ENCODE measurements around the gene COPG1. TPM values are rescaled to one million over a fixed set of nuclear protein-coding genes. Genes with fewer than 3 reads are reported as not detected.

COPG1 gene
- total and polyA plus RNA-seq, 12 donors, result 63.7 to 154 (median 96.1) TPM

DNA sequence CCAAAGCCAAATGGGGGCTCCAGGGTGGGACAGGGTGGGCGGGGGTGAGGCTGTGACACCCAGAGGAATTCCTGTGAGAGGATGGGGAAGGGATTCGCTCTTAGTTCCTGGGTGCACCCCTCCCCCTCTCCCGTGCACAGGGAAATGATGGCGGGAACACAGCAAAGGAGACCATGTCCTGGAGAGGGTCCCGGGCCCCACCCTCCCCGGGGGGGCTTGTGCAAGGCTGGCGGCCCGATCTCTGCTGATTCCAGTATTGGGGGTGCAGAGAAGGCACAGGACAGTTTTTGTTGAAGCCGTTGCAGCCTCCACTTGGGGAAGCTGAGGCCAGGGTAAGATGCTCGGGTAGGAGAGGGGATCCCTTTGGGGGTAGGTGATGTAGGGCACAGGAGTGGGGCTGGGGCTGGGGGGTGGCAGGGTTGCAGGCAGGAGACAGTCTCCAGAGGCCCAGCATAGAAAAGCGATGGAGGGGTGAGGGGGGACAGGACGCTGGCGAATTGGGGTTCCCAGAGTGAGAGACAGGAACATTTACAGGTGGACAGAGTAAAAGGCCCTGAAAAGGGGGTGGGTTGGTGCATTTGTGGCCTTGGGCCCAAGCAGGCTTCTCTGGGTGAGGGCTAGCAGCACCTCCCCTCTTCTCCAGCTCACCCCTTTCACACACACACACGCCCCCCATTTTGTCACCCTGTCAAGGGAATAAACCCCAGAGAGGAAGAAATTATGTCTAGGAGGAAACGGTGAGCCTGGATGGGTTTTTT, 67.8 kb downstream of the COPG1 start:
- peaks cover 0 to 26% (median 0%) of the 10 kb centered on the region in 9 donors for H3K36me3 ChIP-seq
- ATAC-seq (peak in 1 of 8 donors; percentile 1), DNase-seq (no peak)
- intact Hi-C loops (cut with DNase I), result loop anchor here in 1 of 10 donors (2.0 to 10.0 kb wide), 2 partner anchors 38 to 342 kb away; partner anchors contain the start of gene HMCES
- no peaks in the 10 kb centered on the region for H3K27me3 ChIP-seq
- TF ChIP-seq, protein P1, sequence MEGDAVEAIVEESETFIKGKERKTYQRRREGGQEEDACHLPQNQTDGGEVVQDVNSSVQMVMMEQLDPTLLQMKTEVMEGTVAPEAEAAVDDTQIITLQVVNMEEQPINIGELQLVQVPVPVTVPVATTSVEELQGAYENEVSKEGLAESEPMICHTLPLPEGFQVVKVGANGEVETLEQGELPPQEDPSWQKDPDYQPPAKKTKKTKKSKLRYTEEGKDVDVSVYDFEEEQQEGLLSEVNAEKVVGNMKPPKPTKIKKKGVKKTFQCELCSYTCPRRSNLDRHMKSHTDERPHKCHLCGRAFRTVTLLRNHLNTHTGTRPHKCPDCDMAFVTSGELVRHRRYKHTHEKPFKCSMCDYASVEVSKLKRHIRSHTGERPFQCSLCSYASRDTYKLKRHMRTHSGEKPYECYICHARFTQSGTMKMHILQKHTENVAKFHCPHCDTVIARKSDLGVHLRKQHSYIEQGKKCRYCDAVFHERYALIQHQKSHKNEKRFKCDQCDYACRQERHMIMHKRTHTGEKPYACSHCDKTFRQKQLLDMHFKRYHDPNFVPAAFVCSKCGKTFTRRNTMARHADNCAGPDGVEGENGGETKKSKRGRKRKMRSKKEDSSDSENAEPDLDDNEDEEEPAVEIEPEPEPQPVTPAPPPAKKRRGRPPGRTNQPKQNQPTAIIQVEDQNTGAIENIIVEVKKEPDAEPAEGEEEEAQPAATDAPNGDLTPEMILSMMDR (IDR thresholded peaks at IDR 0.05), result no peak
- H3K27ac ChIP-seq, result peak overlapping the region; percentile 86 to 98 (median 93)
- 38 to 40% methylated on average over 15 of the region's 15 CpGs for WGBS, 2 donors
- peaks cover 6 to 31% (median 20%) of the 10 kb centered on the region in 9 donors for H3K4me1 ChIP-seq
- no peaks in the 10 kb centered on the region for H3K9me3 ChIP-seq
- H3K4me3 ChIP-seq, result peak overlapping the region in 9 of 10 donors; percentile 69 to 99 (median 95)

DNA sequence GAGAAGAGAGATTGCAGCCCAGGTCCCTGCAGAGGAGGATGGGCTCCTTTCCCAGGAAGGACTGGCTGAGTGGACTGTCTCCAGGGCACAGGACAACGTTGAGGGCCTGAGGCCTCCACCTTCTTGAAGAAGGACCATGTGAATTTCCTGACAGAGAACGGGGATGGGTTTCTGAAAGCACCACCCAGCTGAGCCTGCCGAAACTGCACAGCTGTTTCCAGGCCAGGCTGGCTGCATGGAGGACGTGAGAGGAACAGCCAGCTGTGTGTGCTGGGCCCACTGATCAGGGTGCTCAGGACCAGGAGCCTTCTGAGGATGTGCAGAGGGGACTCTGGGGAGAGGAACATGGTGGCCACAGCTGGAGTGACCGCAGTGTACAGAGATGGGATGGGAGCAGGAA, 68.4 kb downstream of the COPG1 start:
- ATAC-seq (no peak), DNase-seq (no peak)
- Histone ChIP-seq H3K4me3 (no peak overlapping the region), H3K27ac (no peak overlapping the region), H3K4me1 (peaks cover 6 to 31% (median 20%) of the 10 kb centered on the region in 9 donors), H3K9me3 (no peaks in the 10 kb centered on the region), H3K27me3 (no peaks in the 10 kb centered on the region), H3K36me3 (peaks cover 0 to 32% (median 0%) of the 10 kb centered on the region in 9 donors)
- intact Hi-C loops (cut with DNase I), result loop anchor here in 1 of 10 donors (2.0 to 10.0 kb wide), 2 partner anchors 39 to 343 kb away; partner anchors contain the start of gene HMCES
- TF ChIP-seq, protein P1 (IDR thresholded peaks at IDR 0.05), result no peak
- 65 to 71% methylated on average over 5 of the region's 5 CpGs for WGBS, 2 donors

DNA sequence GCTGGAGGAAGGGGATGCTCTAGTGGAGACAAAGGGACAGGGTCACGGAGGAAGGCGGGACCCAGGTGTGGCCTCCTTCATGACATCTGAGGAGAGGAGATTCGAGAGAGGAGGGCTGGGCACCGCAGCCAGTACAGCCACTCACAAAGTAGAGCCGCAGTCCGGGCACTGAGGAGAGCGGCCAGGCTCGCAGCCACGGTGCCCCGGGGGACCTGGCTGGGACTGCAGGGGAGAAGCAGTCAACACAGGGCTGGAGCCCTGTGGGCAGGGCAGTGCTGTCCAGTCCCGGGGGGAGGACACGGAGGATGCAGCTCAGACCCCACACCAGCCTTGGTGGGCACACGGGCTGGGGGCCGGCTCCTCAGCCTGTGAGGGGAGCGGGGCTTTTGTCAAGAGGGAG, 69.5 kb downstream of the COPG1 start:
- TF ChIP-seq, protein P1 (IDR thresholded peaks at IDR 0.05), result no peak
- no peaks in the 10 kb centered on the region for H3K27me3 ChIP-seq
- H3K27ac ChIP-seq, result no peak overlapping the region
- H3K36me3 ChIP-seq, result peaks cover 0 to 41% (median 0%) of the 10 kb centered on the region in 9 donors
- H3K9me3 ChIP-seq, result no peaks in the 10 kb centered on the region
- DNase-seq (no peak), ATAC-seq (no peak)
- no peak overlapping the region for H3K4me3 ChIP-seq
- WGBS, 2 donors, result 95% methylated on average over 15 of the region's 15 CpGs
- intact Hi-C loops (cut with DNase I), result loop anchor here in 1 of 10 donors (10.0 kb wide), 1 partner anchor 344 kb away; no protein-coding TSS in a partner anchor
- H3K4me1 ChIP-seq, result peaks cover 6 to 24% (median 15%) of the 10 kb centered on the region in 9 donors

DNA sequence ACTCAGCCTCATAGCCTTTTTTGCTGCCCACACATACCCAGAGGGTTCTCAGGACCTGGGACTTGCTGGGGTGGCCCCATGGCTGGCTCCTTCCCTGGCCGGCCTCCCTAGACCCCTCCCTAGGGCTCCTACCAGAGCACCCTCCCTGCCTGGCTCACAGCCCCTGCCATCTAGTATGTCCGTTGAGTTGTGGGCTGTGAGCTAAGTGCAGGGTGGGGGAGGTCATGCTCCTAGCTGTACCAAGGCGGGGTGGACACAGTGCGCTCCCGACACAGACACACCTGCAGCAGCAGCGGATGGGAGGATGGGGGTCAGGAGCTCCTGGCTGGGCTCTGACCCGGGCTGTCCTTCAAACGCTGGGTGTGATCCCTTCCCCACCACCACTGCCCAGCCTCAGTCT, 70.9 kb downstream of the COPG1 start:
- Histone ChIP-seq H3K27me3 (no peaks in the 10 kb centered on the region), H3K4me3 (no peak overlapping the region), H3K9me3 (no peaks in the 10 kb centered on the region), H3K36me3 (peaks cover 0 to 51% (median 0%) of the 10 kb centered on the region in 9 donors), H3K27ac (no peak overlapping the region), H3K4me1 (peaks cover 0 to 17% (median 9%) of the 10 kb centered on the region in 9 donors)
- intact Hi-C loops (cut with DNase I), result no loop called here
- TF ChIP-seq, protein P1 (IDR thresholded peaks at IDR 0.05), result no peak
- ATAC-seq (no peak), DNase-seq (no peak)
- WGBS, 2 donors, result 94 to 96% methylated on average over 8 of the region's 8 CpGs
